Fibroblast of villous mesenchyme (primary cell): ENCODE measurements around the gene CLK2. TPM values are rescaled to one million over a fixed set of nuclear protein-coding genes. Genes with fewer than 3 reads are reported as not detected.
"Not testable (repeated sequence)": the region's sequence is repeated elsewhere in the genome, so short reads cannot be mapped to it uniquely, and the experiment has no call there.

Experiments used
- DNase-seq: peaks from one replicate; pipeline ENCODE4 v3.0.0-alpha.2; 2010; ENCODE audit warnings: low read depth
- H3K4me3 ChIP-seq: 2 replicates; pipeline ENCODE4 v1.5.1; 2011; ENCODE audit warnings: low read depth, mild to moderate bottlenecking, low read length
- total RNA-seq: library from RNA; depleted of rRNA; stranded (reverse); fragments of >200 nt; gene quantifications from 2 replicates; pipeline ENCODE4 v1.2.3, GENCODE V29; 2012
- TF ChIP-seq, protein P1 (sequence below): IDR thresholded peaks from 2 replicates; pipeline ENCODE4 v1.5.1; 2012; ENCODE audit warnings: low read depth, mild to moderate bottlenecking, low read length; ENCODE audit not compliant: insufficient read depth

Gene CLK2
- total RNA-seq, 1 donor: 21.6 TPM

DNA sequence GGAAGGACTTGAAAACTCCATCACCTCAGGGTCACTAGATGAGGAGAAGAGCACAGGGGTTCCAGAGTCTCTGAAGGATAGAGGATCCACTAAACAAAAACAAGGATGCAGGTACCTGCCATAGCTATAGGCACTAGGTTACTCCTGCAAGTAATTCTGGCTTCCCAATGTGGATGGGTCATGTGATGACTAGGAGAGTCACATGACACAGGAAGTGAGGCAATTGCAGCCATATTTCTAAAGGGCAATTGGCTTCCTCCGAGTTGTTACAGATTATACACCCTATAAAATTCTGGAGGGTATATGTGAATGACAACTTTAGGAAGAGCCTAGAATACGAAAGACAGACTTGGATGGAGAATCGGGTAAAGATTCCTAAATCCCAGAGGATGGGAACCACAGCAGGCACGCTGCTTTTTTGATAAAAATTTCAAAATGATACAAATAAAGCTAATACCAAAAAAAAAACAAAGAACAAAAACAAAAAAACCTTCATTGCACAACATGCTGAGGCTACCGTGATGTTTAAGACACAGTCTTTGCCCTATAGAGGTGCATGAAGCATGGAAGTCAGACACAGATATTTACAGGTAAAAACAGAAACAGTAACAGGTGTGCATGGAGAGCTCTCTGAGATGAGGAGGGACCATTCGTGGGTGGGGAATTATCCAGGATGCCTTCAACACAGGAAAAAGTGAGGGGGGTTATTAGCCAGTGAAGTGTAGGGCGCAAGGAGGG lies 54.3 kb downstream of the CLK2 start:
- no peak overlapping the region for H3K4me3 ChIP-seq
- TF ChIP-seq, protein P1, sequence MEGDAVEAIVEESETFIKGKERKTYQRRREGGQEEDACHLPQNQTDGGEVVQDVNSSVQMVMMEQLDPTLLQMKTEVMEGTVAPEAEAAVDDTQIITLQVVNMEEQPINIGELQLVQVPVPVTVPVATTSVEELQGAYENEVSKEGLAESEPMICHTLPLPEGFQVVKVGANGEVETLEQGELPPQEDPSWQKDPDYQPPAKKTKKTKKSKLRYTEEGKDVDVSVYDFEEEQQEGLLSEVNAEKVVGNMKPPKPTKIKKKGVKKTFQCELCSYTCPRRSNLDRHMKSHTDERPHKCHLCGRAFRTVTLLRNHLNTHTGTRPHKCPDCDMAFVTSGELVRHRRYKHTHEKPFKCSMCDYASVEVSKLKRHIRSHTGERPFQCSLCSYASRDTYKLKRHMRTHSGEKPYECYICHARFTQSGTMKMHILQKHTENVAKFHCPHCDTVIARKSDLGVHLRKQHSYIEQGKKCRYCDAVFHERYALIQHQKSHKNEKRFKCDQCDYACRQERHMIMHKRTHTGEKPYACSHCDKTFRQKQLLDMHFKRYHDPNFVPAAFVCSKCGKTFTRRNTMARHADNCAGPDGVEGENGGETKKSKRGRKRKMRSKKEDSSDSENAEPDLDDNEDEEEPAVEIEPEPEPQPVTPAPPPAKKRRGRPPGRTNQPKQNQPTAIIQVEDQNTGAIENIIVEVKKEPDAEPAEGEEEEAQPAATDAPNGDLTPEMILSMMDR: no peak
- peak; percentile 69 for DNase-seq

DNA sequence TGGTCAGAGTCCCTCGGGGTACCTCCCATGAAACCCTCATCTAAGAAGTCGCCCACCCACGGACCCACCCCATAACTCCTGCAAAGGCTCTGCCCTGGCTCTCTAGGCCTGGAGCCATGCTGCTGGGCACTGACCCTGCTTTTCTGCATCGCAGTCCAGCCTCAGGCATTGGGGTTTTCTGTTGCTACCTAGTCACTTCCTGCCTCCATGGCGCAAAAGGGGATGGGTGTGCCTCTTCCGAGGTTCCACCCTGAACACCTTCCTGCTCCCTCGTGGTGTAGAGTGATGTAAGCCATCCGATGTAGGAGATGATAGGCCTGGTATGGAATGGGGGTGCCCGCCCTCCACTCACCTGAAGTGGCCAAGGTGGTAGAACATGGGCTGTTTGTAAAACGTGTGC lies 58.6 kb downstream of the CLK2 start:
- not testable (repeated sequence) for H3K4me3 ChIP-seq, DNase-seq

Other genes with a start within 250 kb of the CLK2 start
- not detected in 2 replicates for gene DCST2, start 239.7 kb downstream of the CLK2 start, total RNA-seq
- not detected in 2 replicates for gene DCST1, start 239.7 kb downstream of the CLK2 start, total RNA-seq
- 41.2 and 49.2 TPM in 2 replicates for gene ADAM15, start 222.2 kb downstream of the CLK2 start, total RNA-seq
- 2.6 and 3.9 TPM in 2 replicates for gene EFNA4, start 209.8 kb downstream of the CLK2 start, total RNA-seq
- 0.32 and 0.43 TPM in 2 replicates for gene EFNA3, start 194.7 kb downstream of the CLK2 start, total RNA-seq
- gene EFNA1, start 145.6 kb downstream of the CLK2 start, total RNA-seq: not detected in 2 replicates
- gene SLC50A1, start 137.7 kb downstream of the CLK2 start, total RNA-seq: 52.5 and 58.7 TPM in 2 replicates
- 23.7 and 47.0 TPM in 2 replicates for gene DPM3, start 133.0 kb downstream of the CLK2 start, total RNA-seq
- 65.6 and 95.3 TPM in 2 replicates for gene KRTCAP2, start 100.2 kb downstream of the CLK2 start, total RNA-seq
- gene TRIM46, start 99.7 kb downstream of the CLK2 start, total RNA-seq: 6.5 and 7.7 TPM in 2 replicates
- 32.8 and 35.8 TPM in 2 replicates for gene THBS3, start 65.6 kb downstream of the CLK2 start, total RNA-seq
- gene MTX1, start 64.8 kb downstream of the CLK2 start, total RNA-seq: 38.0 and 45.1 TPM in 2 replicates
- gene ENTREP3, start 18.0 kb downstream of the CLK2 start, total RNA-seq: 7.7 and 7.8 TPM in 2 replicates
- gene SCAMP3, start 11.1 kb downstream of the CLK2 start, total RNA-seq: 33.7 and 35.8 TPM in 2 replicates
- gene HCN3, start 4.0 kb upstream of the CLK2 start, total RNA-seq: 0.86 and 1.6 TPM in 2 replicates
- not detected in 2 replicates for gene PKLR, start 27.9 kb upstream of the CLK2 start, total RNA-seq
- gene FDPS, start 35.4 kb upstream of the CLK2 start, total RNA-seq: 427 and 428 TPM in 2 replicates
- gene RUSC1, start 47.4 kb upstream of the CLK2 start, total RNA-seq: 18.4 and 22.9 TPM in 2 replicates